Panc1 (cell line): ENCODE results near the gene GJB6.

Experiments used
- POLR2AphosphoS5 ChIP-seq: IDR thresholded peaks from 2 replicates; pipeline ENCODE4 v1.6.1; 2012; ENCODE audit warnings: mild to moderate bottlenecking, low read depth, low read length, moderate library complexity
- TCF7L2 ChIP-seq: IDR thresholded peaks from 2 replicates; pipeline ENCODE4 v1.6.1; 2011; ENCODE audit warnings: mild to moderate bottlenecking, low read depth, low read length, inconsistent platforms
- TF ChIP-seq, protein P1 (sequence below): fragments of 450-650 bp; IDR thresholded peaks from 2 replicates; pipeline ENCODE4 v1.5.1; 2017; ENCODE audit warnings: mild to moderate bottlenecking
- TF ChIP-seq, protein P2 (sequence below), 2 experiments: IDR thresholded peaks; 2 replicates each; pipeline ENCODE4 v1.6.1; 2011 to 2012; ENCODE audit warnings: low read depth in 2 of 2, control low read depth in 1 of 2, low read length in 1 of 2, mild to moderate bottlenecking in 1 of 2, moderate library complexity in 1 of 2; ENCODE audit not compliant: insufficient read depth in 1 of 2

DNA sequence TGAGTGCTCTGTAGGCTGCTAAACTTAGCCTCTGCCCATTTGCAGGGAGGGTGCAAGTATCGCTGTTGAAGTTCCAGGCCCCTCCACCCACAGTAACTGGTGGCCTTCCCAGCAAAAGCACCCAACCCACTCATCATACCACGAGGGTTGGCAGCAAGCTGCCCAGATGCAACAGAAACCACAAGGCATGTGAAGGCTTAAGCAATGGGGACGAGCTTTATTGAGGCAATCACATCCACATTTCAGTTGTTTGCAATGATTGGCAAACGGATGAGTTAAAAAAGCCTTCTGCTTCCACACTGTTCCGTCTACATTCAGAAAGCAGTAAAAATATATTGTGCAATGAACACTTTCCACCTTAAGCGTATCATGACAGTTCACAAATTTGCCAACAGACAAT lies 10.3 kb downstream of the GJB6 start:
- TF ChIP-seq, protein P1, sequence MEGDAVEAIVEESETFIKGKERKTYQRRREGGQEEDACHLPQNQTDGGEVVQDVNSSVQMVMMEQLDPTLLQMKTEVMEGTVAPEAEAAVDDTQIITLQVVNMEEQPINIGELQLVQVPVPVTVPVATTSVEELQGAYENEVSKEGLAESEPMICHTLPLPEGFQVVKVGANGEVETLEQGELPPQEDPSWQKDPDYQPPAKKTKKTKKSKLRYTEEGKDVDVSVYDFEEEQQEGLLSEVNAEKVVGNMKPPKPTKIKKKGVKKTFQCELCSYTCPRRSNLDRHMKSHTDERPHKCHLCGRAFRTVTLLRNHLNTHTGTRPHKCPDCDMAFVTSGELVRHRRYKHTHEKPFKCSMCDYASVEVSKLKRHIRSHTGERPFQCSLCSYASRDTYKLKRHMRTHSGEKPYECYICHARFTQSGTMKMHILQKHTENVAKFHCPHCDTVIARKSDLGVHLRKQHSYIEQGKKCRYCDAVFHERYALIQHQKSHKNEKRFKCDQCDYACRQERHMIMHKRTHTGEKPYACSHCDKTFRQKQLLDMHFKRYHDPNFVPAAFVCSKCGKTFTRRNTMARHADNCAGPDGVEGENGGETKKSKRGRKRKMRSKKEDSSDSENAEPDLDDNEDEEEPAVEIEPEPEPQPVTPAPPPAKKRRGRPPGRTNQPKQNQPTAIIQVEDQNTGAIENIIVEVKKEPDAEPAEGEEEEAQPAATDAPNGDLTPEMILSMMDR: no peak
- TF ChIP-seq, protein P2, sequence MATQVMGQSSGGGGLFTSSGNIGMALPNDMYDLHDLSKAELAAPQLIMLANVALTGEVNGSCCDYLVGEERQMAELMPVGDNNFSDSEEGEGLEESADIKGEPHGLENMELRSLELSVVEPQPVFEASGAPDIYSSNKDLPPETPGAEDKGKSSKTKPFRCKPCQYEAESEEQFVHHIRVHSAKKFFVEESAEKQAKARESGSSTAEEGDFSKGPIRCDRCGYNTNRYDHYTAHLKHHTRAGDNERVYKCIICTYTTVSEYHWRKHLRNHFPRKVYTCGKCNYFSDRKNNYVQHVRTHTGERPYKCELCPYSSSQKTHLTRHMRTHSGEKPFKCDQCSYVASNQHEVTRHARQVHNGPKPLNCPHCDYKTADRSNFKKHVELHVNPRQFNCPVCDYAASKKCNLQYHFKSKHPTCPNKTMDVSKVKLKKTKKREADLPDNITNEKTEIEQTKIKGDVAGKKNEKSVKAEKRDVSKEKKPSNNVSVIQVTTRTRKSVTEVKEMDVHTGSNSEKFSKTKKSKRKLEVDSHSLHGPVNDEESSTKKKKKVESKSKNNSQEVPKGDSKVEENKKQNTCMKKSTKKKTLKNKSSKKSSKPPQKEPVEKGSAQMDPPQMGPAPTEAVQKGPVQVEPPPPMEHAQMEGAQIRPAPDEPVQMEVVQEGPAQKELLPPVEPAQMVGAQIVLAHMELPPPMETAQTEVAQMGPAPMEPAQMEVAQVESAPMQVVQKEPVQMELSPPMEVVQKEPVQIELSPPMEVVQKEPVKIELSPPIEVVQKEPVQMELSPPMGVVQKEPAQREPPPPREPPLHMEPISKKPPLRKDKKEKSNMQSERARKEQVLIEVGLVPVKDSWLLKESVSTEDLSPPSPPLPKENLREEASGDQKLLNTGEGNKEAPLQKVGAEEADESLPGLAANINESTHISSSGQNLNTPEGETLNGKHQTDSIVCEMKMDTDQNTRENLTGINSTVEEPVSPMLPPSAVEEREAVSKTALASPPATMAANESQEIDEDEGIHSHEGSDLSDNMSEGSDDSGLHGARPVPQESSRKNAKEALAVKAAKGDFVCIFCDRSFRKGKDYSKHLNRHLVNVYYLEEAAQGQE (IDR thresholded peaks at IDR 0.05; ENCODE audit: insufficient read depth in 1 of 2, low read depth in 2 of 2, low read length in 1 of 2): no peak
- TF ChIP-seq POLR2AphosphoS5: no peak
- TF ChIP-seq TCF7L2: no peak
